ENCODE data around the gene C19orf67.

- no peak for TF ChIP-seq EZH2 (IDR thresholded peaks at IDR 0.05)
- TF ChIP-seq CTCF (IDR thresholded peaks at IDR 0.05 in 2 of 3, conservative IDR thresholded peaks at IDR 0.05 in 1 of 3; ENCODE audit: borderline replicate concordance in 1 of 3, insufficient read depth in 1 of 3, low read depth in 2 of 3, low read length in 2 of 3) = peak; percentile 41 to 92 (median 90); a peak in 5 of 6 replicates
- TF ChIP-seq CEBPB (IDR thresholded peaks at IDR 0.05; ENCODE audit: low read depth) = no peak
Measured at GRCh38 chr19:14059093-14059480, 26.5 kb downstream of the C19orf67 start.
